Kidney epithelial cell (primary cell): ENCODE data around the gene KCNK4. TPM values are rescaled to one million over a fixed set of nuclear protein-coding genes. Genes with fewer than 3 reads are reported as not detected.

Experiments
- DNase-seq: peaks from one replicate; pipeline ENCODE4 v3.0.0-alpha.2; 2010; ENCODE audit warnings: low read depth
- H3K27me3 ChIP-seq: 2 replicates; pipeline ENCODE4 v1.6.0; 2011; ENCODE audit warnings: low read length; ENCODE audit not compliant: control insufficient read depth, insufficient read depth
- H3K36me3 ChIP-seq: 2 replicates; pipeline ENCODE4 v1.5.1; 2011; ENCODE audit warnings: low read length; ENCODE audit not compliant: control insufficient read depth, insufficient read depth
- H3K4me3 ChIP-seq: 2 replicates; pipeline ENCODE4 v1.5.1; 2011; ENCODE audit warnings: low read depth, mild to moderate bottlenecking, control low read depth, low read length
- CTCF ChIP-seq: IDR thresholded peaks from 2 replicates; pipeline ENCODE4 v1.5.1; 2011; ENCODE audit warnings: mild to moderate bottlenecking, moderate library complexity, low read length, control low read depth, inconsistent platforms; ENCODE audit not compliant: insufficient read depth, poor library complexity, severe bottlenecking
- total RNA-seq: library from RNA; depleted of rRNA; stranded (reverse); fragments of >200 nt; gene quantifications from 2 replicates; pipeline ENCODE4 v1.2.3, GENCODE V29; 2015

The KCNK4 gene
- total RNA-seq, 1 donor from 2014 or later, result not detected

- no peak for TF ChIP-seq CTCF
- Histone ChIP-seq H3K36me3 (no peaks in the 10 kb centered on the region), H3K27me3 (peaks cover 5% of the 10 kb centered on the region), H3K4me3 (no peak overlapping the region)
- DNase-seq, result no peak
Observed at GRCh38 chr11:64339286-64339685, 48.2 kb downstream of the KCNK4 start.

GRCh38 chr11:64339754-64340408 is 48.8 kb downstream of the KCNK4 start, which contains the start of gene CCDC88B:
TSS of gene CCDC88B (plus strand) at chr11:64340204. CDS start at chr11:64340267, 63 bp downstream.
- Histone ChIP-seq H3K27me3 (peaks cover 5% of the 10 kb centered on the region), H3K4me3 (no peak within 1 kb of the TSS), H3K36me3 (no peaks in the 10 kb centered on the region)
- TF ChIP-seq CTCF, result no peak
- no peak for DNase-seq

GRCh38 chr11:64340671-64341335 is 49.7 kb downstream of the KCNK4 start:
- H3K4me3 ChIP-seq, result no peak overlapping the region
- H3K27me3 ChIP-seq, result peaks cover 5% of the 10 kb centered on the region
- no peak for DNase-seq
- no peaks in the 10 kb centered on the region for H3K36me3 ChIP-seq
- TF ChIP-seq CTCF, result peak; percentile 26

GRCh38 chr11:64341429-64341828 is 50.3 kb downstream of the KCNK4 start:
- no peak for DNase-seq
- Histone ChIP-seq H3K4me3 (no peak overlapping the region), H3K27me3 (peaks cover 5% of the 10 kb centered on the region), H3K36me3 (no peaks in the 10 kb centered on the region)
- TF ChIP-seq CTCF, result no peak

GRCh38 chr11:64341851-64342791 is 51.0 kb downstream of the KCNK4 start:
- no peaks in the 10 kb centered on the region for H3K36me3 ChIP-seq
- H3K4me3 ChIP-seq, result peak overlapping the region; percentile 27
- DNase-seq, result peak; percentile 61
- TF ChIP-seq CTCF, result peak; percentile 14
- peaks cover 5% of the 10 kb centered on the region for H3K27me3 ChIP-seq
